Spleen (tissue), 11 donors: Measurements from ENCODE around the gene ING2. TPM values are rescaled to one million over a fixed set of nuclear protein-coding genes. Genes with fewer than 3 reads are reported as not detected.
"Not testable (repeated sequence)": the region's sequence is repeated elsewhere in the genome, so short reads cannot be mapped to it uniquely, and the experiment has no call there.

Experiments used
- DNase-seq: peaks from one replicate; pipeline ENCODE4 v3.0.0-alpha.2; 2020
- H3K27ac ChIP-seq, 8 donors: fragments of 200-600 bp; sonication (generic) in 7 of 8; 1 replicate in 4 of 8; 2 replicates in 4 of 8; pipeline versions ENCODE4 v1.5.0 to v1.8.0; 2016 to 2021; ENCODE audit warnings: inconsistent platforms in 4 of 8, mild to moderate bottlenecking in 4 of 8, moderate library complexity in 1 of 8
- H3K27me3 ChIP-seq, 7 donors: fragments of 200-600 bp; sonication (generic) in 6 of 7; replicated peaks in 1 of 7; 1 replicate in 4 of 7; 2 replicates in 3 of 7; pipeline versions ENCODE4 v1.5.0 to v1.8.0; 2016 to 2021; ENCODE audit warnings: inconsistent platforms in 3 of 7, mild to moderate bottlenecking in 1 of 7
- H3K36me3 ChIP-seq, 6 donors: fragments of 200-600 bp; sonication (generic) in 5 of 6; 1 replicate in 4 of 6; 2 replicates in 2 of 6; pipeline versions ENCODE4 v1.5.0 to v1.8.0; 2016 to 2021; ENCODE audit warnings: inconsistent platforms in 2 of 6
- H3K4me1 ChIP-seq, 6 donors: fragments of 200-600 bp; sonication (generic) in 5 of 6; 1 replicate in 3 of 6; 2 replicates in 3 of 6; pipeline versions ENCODE4 v1.5.0 to v1.8.0; 2016 to 2021; ENCODE audit warnings: inconsistent platforms in 3 of 6
- H3K4me3 ChIP-seq, 8 donors: fragments of 200-600 bp; sonication (generic) in 7 of 8; 1 replicate in 4 of 8; 2 replicates in 4 of 8; pipeline versions ENCODE4 v1.5.0 to v1.8.0; 2016 to 2021; ENCODE audit warnings: inconsistent platforms in 4 of 8, mild to moderate bottlenecking in 4 of 8, moderate library complexity in 2 of 8
- H3K9me3 ChIP-seq, 8 donors: fragments of 200-600 bp; sonication (generic) in 7 of 8; 1 replicate in 4 of 8; 2 replicates in 4 of 8; pipeline versions ENCODE4 v1.5.0 to v1.8.0; 2016 to 2021; ENCODE audit warnings: inconsistent platforms in 4 of 8
- POLR2A ChIP-seq, 3 donors: fragments of 450-650 bp; IDR thresholded peaks; one replicate each; pipeline ENCODE4 v1.5.1; 2017; ENCODE audit warnings: antibody characterized with exemption in 3 of 3, mild to moderate bottlenecking in 1 of 3
- POLR2AphosphoS5 ChIP-seq, 3 donors: sonication (generic); formaldehyde crosslinking; IDR thresholded peaks; one replicate each; pipeline ENCODE4 v1.5.1; 2017; ENCODE audit warnings: antibody characterized with exemption in 3 of 3
- WGBS, 5 donors: extraction: QIAGEN DNeasy Blood & Tissue Kit in 3 of 5; methylation state at CpG; one replicate each; pipeline versions ENCODE4 v1.1.5 to v1.1.7; 2013 to 2018; 5-methylcytosine and 5-hydroxymethylcytosine counted together
- intact Hi-C: fragments of 100-400 bp; cut with DNase I; formaldehyde crosslinking; loops from one replicate; pipeline ENCODE4 v1.15.0; 2023; ENCODE audit warnings: low total_unique reads
- polyA plus RNA-seq, 3 donors: library from polyadenylated mRNA; stranded (reverse); fragments of 200-250 nt; gene quantifications; one replicate each; pipeline ENCODE4 v1.2.1, GENCODE V29; 2013
- total RNA-seq, 7 donors: library from RNA; depleted of rRNA in 3 of 7; stranded (reverse); fragments of >200 nt in 3 of 7; fragmentation: NEBNext Ultra II Directional in 4 of 7; extraction: Animal tissue kit (Norgen Biotek cat#: 25700) in 4 of 7; gene quantifications; one replicate each; pipeline versions ENCODE4 v1.1.0 to v1.2.1, GENCODE V29; 2016 to 2021
- TF ChIP-seq, protein P1 (sequence below), 11 experiments: fragments of 200-600 bp in 7 of 11; fragments of 450-650 bp in 4 of 11; sonication (generic) in 4 of 11; IDR thresholded peaks in 8 of 11; conservative IDR thresholded peaks in 3 of 11; 1 replicate in 7 of 11; 2 replicates in 4 of 11; pipeline versions ENCODE4 v1.4.0 to v1.8.0; 2016 to 2021; ENCODE audit warnings: antibody characterized with exemption in 11 of 11, inconsistent platforms in 4 of 11, mild to moderate bottlenecking in 1 of 11
- donor health status: healthy with polysubstance abuse.
- donor health status: DM: no; HTN: no; CAD: no; lungs with moderate emphysema.
- donor health status: DM: no; HTN: no; CAD: no.
- donor health status: Bipolar disorder and iron deficiency.
- donor health status: healthy.
- donor health status: DM: no; HTN: no; CAD: no.
- donor health status: DM: yes; HTN: yes; CAD: no.

The ING2 gene
- total and polyA plus RNA-seq, 10 donors: 4.2 to 21.7 (median 10.0) TPM

DNA sequence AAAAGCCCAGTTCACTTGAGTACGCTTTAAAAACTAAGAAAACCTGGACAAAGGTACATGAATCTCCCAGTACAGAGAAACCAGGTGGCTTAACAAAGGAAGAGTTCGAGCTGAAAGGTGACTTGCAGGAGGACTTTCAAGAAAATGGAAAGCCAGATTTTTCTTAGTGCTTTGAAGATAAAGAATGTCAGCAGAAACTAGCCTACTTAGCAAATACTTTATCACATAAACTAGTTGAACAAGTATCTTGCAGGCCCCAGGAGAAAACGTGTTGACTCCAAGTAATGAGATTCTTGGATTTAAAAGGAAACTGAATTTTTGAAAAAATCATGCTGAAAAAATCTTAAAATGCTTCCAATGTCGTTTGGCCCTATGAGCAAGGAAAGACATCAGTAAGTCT is 34.0 kb upstream of the ING2 start:
- H3K27me3 ChIP-seq: no peaks in the 10 kb centered on the region
- no peak for DNase-seq
- no peaks in the 10 kb centered on the region for H3K36me3 ChIP-seq
- no peak overlapping the region for H3K27ac ChIP-seq
- H3K9me3 ChIP-seq: no peaks in the 10 kb centered on the region
- H3K4me3 ChIP-seq: no peak overlapping the region
- WGBS, 5 donors: 78 to 87% (median 82%) methylated on average over 4 of the region's 4 CpGs
- peaks cover 0 to 12% (median 0%) of the 10 kb centered on the region in 6 donors for H3K4me1 ChIP-seq
- intact Hi-C loops: loop anchor here (10.0 kb wide), 1 partner anchor 134 kb away; no protein-coding TSS in a partner anchor
- TF ChIP-seq POLR2AphosphoS5 (IDR thresholded peaks at IDR 0.05) (no peak), POLR2A (IDR thresholded peaks at IDR 0.05) (no peak)
- TF ChIP-seq, protein P1, sequence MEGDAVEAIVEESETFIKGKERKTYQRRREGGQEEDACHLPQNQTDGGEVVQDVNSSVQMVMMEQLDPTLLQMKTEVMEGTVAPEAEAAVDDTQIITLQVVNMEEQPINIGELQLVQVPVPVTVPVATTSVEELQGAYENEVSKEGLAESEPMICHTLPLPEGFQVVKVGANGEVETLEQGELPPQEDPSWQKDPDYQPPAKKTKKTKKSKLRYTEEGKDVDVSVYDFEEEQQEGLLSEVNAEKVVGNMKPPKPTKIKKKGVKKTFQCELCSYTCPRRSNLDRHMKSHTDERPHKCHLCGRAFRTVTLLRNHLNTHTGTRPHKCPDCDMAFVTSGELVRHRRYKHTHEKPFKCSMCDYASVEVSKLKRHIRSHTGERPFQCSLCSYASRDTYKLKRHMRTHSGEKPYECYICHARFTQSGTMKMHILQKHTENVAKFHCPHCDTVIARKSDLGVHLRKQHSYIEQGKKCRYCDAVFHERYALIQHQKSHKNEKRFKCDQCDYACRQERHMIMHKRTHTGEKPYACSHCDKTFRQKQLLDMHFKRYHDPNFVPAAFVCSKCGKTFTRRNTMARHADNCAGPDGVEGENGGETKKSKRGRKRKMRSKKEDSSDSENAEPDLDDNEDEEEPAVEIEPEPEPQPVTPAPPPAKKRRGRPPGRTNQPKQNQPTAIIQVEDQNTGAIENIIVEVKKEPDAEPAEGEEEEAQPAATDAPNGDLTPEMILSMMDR (IDR thresholded peaks at IDR 0.05 in 8 of 11, conservative IDR thresholded peaks at IDR 0.05 in 3 of 11): no peak

DNA sequence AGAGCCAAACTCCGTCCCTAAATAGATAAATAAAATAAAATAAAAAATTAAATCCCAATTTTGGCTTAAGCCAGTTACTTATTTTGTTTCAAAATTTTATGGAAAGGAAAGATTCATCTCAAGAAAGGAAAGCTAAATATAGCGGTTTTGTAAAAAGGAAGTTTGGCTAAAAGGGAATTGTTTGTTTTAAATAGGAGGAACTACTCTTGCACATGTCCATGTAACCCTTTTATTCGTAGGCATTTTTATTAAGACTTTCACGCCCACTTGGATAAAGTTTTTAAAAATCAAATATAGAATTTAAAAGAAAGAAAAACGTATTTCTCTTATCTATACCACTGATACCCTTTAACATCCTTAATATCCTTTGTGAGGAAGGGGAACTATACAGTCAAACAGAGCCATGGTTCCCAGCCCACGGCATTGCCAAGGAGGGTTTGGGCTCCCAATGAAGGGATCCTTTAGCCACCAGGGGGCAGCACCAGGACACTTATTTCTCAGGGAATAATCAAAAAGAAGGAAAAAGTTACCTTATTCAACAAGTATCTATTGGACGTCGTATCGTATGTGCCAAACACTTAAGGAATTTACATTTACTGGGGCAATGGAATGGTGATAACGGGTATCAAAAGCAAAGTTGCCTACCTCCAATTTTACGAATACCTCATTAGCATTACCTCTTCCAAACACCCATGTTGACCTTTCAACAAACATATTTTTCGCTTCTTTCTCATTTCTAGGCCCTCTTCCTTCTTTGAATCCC is 32.7 kb upstream of the ING2 start:
- H3K9me3 ChIP-seq: no peaks in the 10 kb centered on the region
- peaks cover 0 to 12% (median 0%) of the 10 kb centered on the region in 6 donors for H3K4me1 ChIP-seq
- WGBS, 5 donors: 25 to 30% (median 30%) methylated on average over 12 of the region's 12 CpGs
- H3K27me3 ChIP-seq: no peaks in the 10 kb centered on the region
- H3K4me3 ChIP-seq: no peak overlapping the region
- intact Hi-C loops: loop anchor here (10.0 kb wide), 1 partner anchor 133 kb away; no protein-coding TSS in a partner anchor
- H3K36me3 ChIP-seq: no peaks in the 10 kb centered on the region
- TF ChIP-seq POLR2A (IDR thresholded peaks at IDR 0.05): no peak
- TF ChIP-seq, protein P1 (IDR thresholded peaks at IDR 0.05 in 8 of 11, conservative IDR thresholded peaks at IDR 0.05 in 3 of 11): peak; percentile 73 to 93 (median 88)
- H3K27ac ChIP-seq: peak overlapping the region in 1 of 8 donors; percentile 10
- DNase-seq: peak; percentile 89

DNA sequence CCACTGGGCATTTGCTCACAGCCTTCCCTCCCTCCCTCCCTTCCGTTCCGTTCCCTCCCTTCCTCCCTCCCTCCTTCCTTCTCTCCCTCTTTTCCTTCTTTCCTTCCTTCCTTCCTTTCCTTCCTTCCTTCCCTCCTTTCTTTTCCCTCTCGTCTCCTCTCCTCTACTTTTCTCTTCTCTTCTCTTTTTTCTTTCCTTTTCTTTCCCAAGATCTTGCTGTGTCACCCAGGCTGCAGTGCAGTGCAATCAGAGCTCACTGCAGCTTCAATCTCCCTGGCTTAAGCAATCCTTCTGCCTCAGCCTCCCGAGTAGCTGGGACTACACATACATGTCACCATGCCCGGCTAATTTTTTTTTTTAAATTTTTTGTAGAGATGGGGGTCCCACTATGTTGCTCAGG is 26.7 kb upstream of the ING2 start:
- Histone ChIP-seq H3K27ac (no peak overlapping the region), H3K4me1 (no peaks in the 10 kb centered on the region), H3K9me3 (no peaks in the 10 kb centered on the region), H3K36me3 (no peaks in the 10 kb centered on the region), H3K4me3 (no peak overlapping the region), H3K27me3 (no peaks in the 10 kb centered on the region)
- intact Hi-C loops: loop anchor here (10.0 kb wide), 1 partner anchor 127 kb away; no protein-coding TSS in a partner anchor
- no peak for DNase-seq
- TF ChIP-seq, protein P1 (IDR thresholded peaks at IDR 0.05 in 8 of 11, conservative IDR thresholded peaks at IDR 0.05 in 3 of 11): no peak
- TF ChIP-seq POLR2A (IDR thresholded peaks at IDR 0.05) (no peak), POLR2AphosphoS5 (IDR thresholded peaks at IDR 0.05) (no peak)
- 42 to 59% (median 50%) methylated on average over 5 of the region's 5 CpGs for WGBS, 5 donors

DNA sequence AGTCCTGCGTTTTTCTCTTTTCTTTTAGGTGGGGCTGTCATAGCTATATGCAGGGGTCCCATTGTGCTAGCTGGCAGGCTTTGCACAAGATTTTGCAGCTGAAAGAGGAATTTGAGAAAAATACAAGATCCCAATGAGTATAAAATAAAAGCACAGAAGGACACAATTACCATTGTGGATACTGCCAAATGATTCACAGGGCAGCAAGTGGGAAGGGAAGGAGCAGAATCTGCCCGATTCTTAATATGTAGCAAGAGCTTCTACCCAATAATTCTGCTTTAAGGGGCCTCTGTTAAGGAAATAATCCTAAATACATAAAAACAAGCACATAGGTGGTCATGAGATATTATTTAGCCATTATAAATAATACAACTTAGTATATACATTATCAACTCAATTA is 25.9 kb upstream of the ING2 start:
- intact Hi-C loops: loop anchor here (10.0 kb wide), 1 partner anchor 126 kb away; no protein-coding TSS in a partner anchor
- H3K27me3 ChIP-seq: no peaks in the 10 kb centered on the region
- WGBS, 5 donors: 84 to 98% (median 85%) methylated on average over 2 of the region's 2 CpGs

DNA sequence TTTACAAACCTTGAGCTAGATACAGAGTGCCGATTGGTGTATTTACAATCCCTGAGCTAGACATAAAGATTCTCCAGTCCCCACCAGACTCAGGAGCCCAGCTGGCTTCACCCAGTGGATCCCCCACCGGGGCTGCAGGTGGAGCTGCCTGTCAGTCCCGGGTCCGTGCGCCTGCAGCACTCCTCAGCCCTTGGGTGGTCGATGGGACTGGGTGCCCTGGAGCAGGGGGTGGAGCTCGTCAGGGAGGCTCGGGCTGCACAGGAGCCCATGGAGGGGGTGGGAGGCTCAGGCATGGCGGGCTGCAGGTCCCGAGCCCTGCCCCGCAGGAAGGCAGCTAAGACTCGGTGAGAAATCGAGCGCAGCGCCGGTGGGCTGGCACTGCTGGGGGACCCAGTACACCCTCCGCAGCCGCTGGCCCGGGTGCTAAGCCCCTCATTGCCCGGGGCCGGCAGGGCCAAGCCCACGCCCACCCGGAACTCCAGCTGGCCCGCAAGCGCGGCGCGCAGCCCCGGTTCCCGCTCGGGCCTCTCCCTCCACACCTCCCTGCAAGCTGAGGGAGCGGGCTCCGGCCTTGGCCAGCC is 22.3 kb upstream of the ING2 start:
- H3K9me3 ChIP-seq, intact Hi-C loops, H3K27ac ChIP-seq, H3K36me3 ChIP-seq, DNase-seq, H3K27me3 ChIP-seq, H3K4me3 ChIP-seq, H3K4me1 ChIP-seq: not testable (repeated sequence)
- WGBS, 5 donors: 93 to 97% (median 96%) methylated on average over 24 to 33 of the region's 33 CpGs

More for the DNA sequence above, 25.9 kb upstream of the ING2 start:
- Histone ChIP-seq H3K27ac (no peak overlapping the region), H3K4me1 (no peaks in the 10 kb centered on the region), H3K9me3 (no peaks in the 10 kb centered on the region), H3K4me3 (no peak overlapping the region), H3K36me3 (no peaks in the 10 kb centered on the region)
- no peak for DNase-seq
- TF ChIP-seq, protein P1 (IDR thresholded peaks at IDR 0.05 in 8 of 11, conservative IDR thresholded peaks at IDR 0.05 in 3 of 11): no peak
- TF ChIP-seq POLR2AphosphoS5 (IDR thresholded peaks at IDR 0.05) (no peak), POLR2A (IDR thresholded peaks at IDR 0.05) (no peak)
